Hepatocyte (in vitro differentiated cells): ENCODE data around the gene ZDHHC16. TPM values are rescaled to one million over a fixed set of nuclear protein-coding genes. Genes with fewer than 3 reads are reported as not detected.
A peak's percentile ranks its signal among the peaks of the same experiment; 100 is the strongest.

Experiments used
- DNase-seq: peaks from one replicate; pipeline ENCODE4 v3.0.0-alpha.2; 2016; ENCODE audit warnings: low spot score
- H2AFZ ChIP-seq: fragments of 200-600 bp; sonication (generic); 2 replicates; pipeline ENCODE4 v1.6.0; 2016; ENCODE audit warnings: antibody characterized with exemption, mild to moderate bottlenecking
- H3K27ac ChIP-seq: fragments of 200-600 bp; sonication (generic); 2 replicates; pipeline ENCODE4 v1.5.1; 2016; ENCODE audit warnings: mild to moderate bottlenecking
- H3K27me3 ChIP-seq: fragments of 200-600 bp; sonication (generic); 2 replicates; pipeline ENCODE4 v1.6.1; 2016
- H3K36me3 ChIP-seq: fragments of 200-600 bp; sonication (generic); replicated peaks from 2 replicates; pipeline ENCODE4 v1.5.1; 2016; ENCODE audit warnings: low read depth; ENCODE audit not compliant: insufficient read depth
- H3K4me1 ChIP-seq: fragments of 200-600 bp; sonication (generic); 2 replicates; pipeline ENCODE4 v1.5.1; 2016; ENCODE audit warnings: mild to moderate bottlenecking, moderate library complexity; ENCODE audit not compliant: insufficient read depth
- H3K4me2 ChIP-seq: fragments of 200-600 bp; sonication (generic); 2 replicates; pipeline ENCODE4 v1.6.0; 2016
- H3K4me3 ChIP-seq: fragments of 200-600 bp; sonication (generic); 2 replicates; pipeline ENCODE4 v1.5.1; 2016; ENCODE audit warnings: mild to moderate bottlenecking
- H3K79me2 ChIP-seq: fragments of 200-600 bp; sonication (generic); 2 replicates; pipeline ENCODE4 v1.6.0; 2017; ENCODE audit warnings: mild to moderate bottlenecking
- H3K9me2 ChIP-seq: fragments of 200-600 bp; sonication (generic); replicated peaks from 2 replicates; pipeline ENCODE4 v1.6.0; 2017; ENCODE audit warnings: mild to moderate bottlenecking; ENCODE audit not compliant: insufficient read depth
- H3K9me3 ChIP-seq: fragments of 200-600 bp; sonication (generic); 2 replicates; pipeline ENCODE4 v1.5.1; 2016; ENCODE audit warnings: low read depth, mild to moderate bottlenecking
- H4K20me1 ChIP-seq: fragments of 200-600 bp; sonication (generic); 2 replicates; pipeline ENCODE4 v1.6.0; 2016; ENCODE audit warnings: mild to moderate bottlenecking; ENCODE audit not compliant: insufficient read depth, poor library complexity, severe bottlenecking
- EZH2 ChIP-seq: fragments of 200-600 bp; sonication (generic); IDR thresholded peaks from 2 replicates; pipeline ENCODE4 v1.6.1; 2016; ENCODE audit warnings: antibody characterized with exemption, mild to moderate bottlenecking, borderline replicate concordance
- EZH2phosphoT487 ChIP-seq: fragments of 200-600 bp; sonication (generic); IDR thresholded peaks from one replicate; pipeline ENCODE4 v1.6.1; 2018; ENCODE audit warnings: antibody characterized with exemption, mild to moderate bottlenecking, low read depth, moderate library complexity; ENCODE audit not compliant: unreplicated experiment, severe bottlenecking
- WGBS: methylation state at CpG from one replicate; pipeline ENCODE4 v1.1.6; 2016; ENCODE audit warnings: low lambda C conversion rate; ENCODE audit errors: missing lambda C conversion rate; 5-methylcytosine and 5-hydroxymethylcytosine counted together
- polyA plus RNA-seq: library from polyadenylated mRNA; unstranded; fragments of >200 nt; fragmentation: Nextera tagmentation; extraction: Ambion mirVana; gene quantifications from 2 replicates; pipeline ENCODE4 v1.2.1, GENCODE V29; 2016
- total RNA-seq: library from RNA; depleted of rRNA; stranded (reverse); fragments of >200 nt; gene quantifications from 2 replicates; pipeline ENCODE4 v1.2.3, GENCODE V29; 2014
- TF ChIP-seq, protein P1 (sequence below): fragments of 200-600 bp; sonication (generic); IDR thresholded peaks from 2 replicates; pipeline ENCODE4 v1.5.1; 2016; ENCODE audit warnings: antibody characterized with exemption, mild to moderate bottlenecking; ENCODE audit not compliant: poor library complexity

ZDHHC16 gene
- total and polyA plus RNA-seq, 2 experiments from 2014 or later = 57.0 to 86.8 TPM

GRCh38 chr10:97498841-97499560 is 53.0 kb downstream of the ZDHHC16 start, which contains the start of gene UBTD1:
Gene UBTD1, plus strand, starts transcription at chr10:97498924. Its CDS starts 280 bp downstream, at chr10:97499204.
- no peaks in the 10 kb centered on the region for H3K9me3 ChIP-seq
- no peaks in the 10 kb centered on the region for H3K27me3 ChIP-seq
- peaks cover 39% of the 10 kb centered on the region for H4K20me1 ChIP-seq
- peak within 1 kb of the TSS; percentile 83 for H2AFZ ChIP-seq
- TF ChIP-seq, protein P1, sequence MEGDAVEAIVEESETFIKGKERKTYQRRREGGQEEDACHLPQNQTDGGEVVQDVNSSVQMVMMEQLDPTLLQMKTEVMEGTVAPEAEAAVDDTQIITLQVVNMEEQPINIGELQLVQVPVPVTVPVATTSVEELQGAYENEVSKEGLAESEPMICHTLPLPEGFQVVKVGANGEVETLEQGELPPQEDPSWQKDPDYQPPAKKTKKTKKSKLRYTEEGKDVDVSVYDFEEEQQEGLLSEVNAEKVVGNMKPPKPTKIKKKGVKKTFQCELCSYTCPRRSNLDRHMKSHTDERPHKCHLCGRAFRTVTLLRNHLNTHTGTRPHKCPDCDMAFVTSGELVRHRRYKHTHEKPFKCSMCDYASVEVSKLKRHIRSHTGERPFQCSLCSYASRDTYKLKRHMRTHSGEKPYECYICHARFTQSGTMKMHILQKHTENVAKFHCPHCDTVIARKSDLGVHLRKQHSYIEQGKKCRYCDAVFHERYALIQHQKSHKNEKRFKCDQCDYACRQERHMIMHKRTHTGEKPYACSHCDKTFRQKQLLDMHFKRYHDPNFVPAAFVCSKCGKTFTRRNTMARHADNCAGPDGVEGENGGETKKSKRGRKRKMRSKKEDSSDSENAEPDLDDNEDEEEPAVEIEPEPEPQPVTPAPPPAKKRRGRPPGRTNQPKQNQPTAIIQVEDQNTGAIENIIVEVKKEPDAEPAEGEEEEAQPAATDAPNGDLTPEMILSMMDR = peak; percentile 14
- TF ChIP-seq EZH2 = no peak
- no peak for TF ChIP-seq EZH2phosphoT487
- H3K9me2 ChIP-seq = no peaks in the 10 kb centered on the region
- H3K4me1 ChIP-seq = peaks cover 28% of the 10 kb centered on the region
- H3K79me2 ChIP-seq = peaks cover 74% of the 10 kb centered on the region
- peak within 1 kb of the TSS; percentile 90 for H3K4me2 ChIP-seq
- H3K27ac ChIP-seq = peak within 1 kb of the TSS; percentile 92
- peak within 1 kb of the TSS; percentile 76 for H3K4me3 ChIP-seq
- no peaks in the 10 kb centered on the region for H3K36me3 ChIP-seq
- peak; percentile 81 for DNase-seq
- WGBS = 1% methylated on average over 40 of the region's 66 CpGs

GRCh38 chr10:97499561-97500296 is 53.8 kb downstream of the ZDHHC16 start:
- no peaks in the 10 kb centered on the region for H3K9me2 ChIP-seq
- no peaks in the 10 kb centered on the region for H3K27me3 ChIP-seq
- no peak for DNase-seq
- peak overlapping the region; percentile 92 for H3K27ac ChIP-seq
- H3K9me3 ChIP-seq = no peaks in the 10 kb centered on the region
- H4K20me1 ChIP-seq = peaks cover 32% of the 10 kb centered on the region
- H3K4me2 ChIP-seq = peak overlapping the region; percentile 90
- H3K36me3 ChIP-seq = no peaks in the 10 kb centered on the region
- peak overlapping the region; percentile 83 for H2AFZ ChIP-seq
- TF ChIP-seq EZH2 (no peak), EZH2phosphoT487 (no peak)
- TF ChIP-seq, protein P1 = no peak
- peaks cover 28% of the 10 kb centered on the region for H3K4me1 ChIP-seq
- peaks cover 74% of the 10 kb centered on the region for H3K79me2 ChIP-seq
- WGBS = 5% methylated on average over 36 of the region's 41 CpGs
- H3K4me3 ChIP-seq = peak overlapping the region; percentile 76

- WGBS = 74% methylated on average over 2 of the region's 2 CpGs
- Histone ChIP-seq H3K79me2 (peaks cover 74% of the 10 kb centered on the region), H3K27me3 (no peaks in the 10 kb centered on the region), H3K9me2 (no peaks in the 10 kb centered on the region), H3K9me3 (no peaks in the 10 kb centered on the region), H3K36me3 (no peaks in the 10 kb centered on the region), H3K4me1 (peaks cover 26% of the 10 kb centered on the region), H3K27ac (peak overlapping the region; percentile 92), H2AFZ (no peak overlapping the region), H4K20me1 (peaks cover 27% of the 10 kb centered on the region), H3K4me3 (peak overlapping the region; percentile 76), H3K4me2 (peak overlapping the region; percentile 90)
- TF ChIP-seq, protein P1 = no peak
- no peak for TF ChIP-seq EZH2
- TF ChIP-seq EZH2phosphoT487 = no peak
- no peak for DNase-seq
Measured at GRCh38 chr10:97500297-97500575, 54.3 kb downstream of the ZDHHC16 start.
